Tibial nerve (tissue), 3 donors: ENCODE measurements around the gene PCSK5.

Experiments used
- POLR2A ChIP-seq, 2 donors: fragments of 450-650 bp; IDR thresholded peaks; one replicate each; pipeline ENCODE4 v1.6.1; 2017; ENCODE audit warnings: antibody characterized with exemption in 2 of 2, mild to moderate bottlenecking in 2 of 2, moderate library complexity in 2 of 2
- TF ChIP-seq, protein P1 (sequence below), 5 experiments: fragments of 200-600 bp in 3 of 5; fragments of 450-650 bp in 2 of 5; sonication (generic) in 3 of 5; IDR thresholded peaks; one replicate each; pipeline ENCODE4 v1.5.1; 2016 to 2019; ENCODE audit warnings: antibody characterized with exemption in 5 of 5, mild to moderate bottlenecking in 3 of 5, moderate library complexity in 2 of 5

DNA sequence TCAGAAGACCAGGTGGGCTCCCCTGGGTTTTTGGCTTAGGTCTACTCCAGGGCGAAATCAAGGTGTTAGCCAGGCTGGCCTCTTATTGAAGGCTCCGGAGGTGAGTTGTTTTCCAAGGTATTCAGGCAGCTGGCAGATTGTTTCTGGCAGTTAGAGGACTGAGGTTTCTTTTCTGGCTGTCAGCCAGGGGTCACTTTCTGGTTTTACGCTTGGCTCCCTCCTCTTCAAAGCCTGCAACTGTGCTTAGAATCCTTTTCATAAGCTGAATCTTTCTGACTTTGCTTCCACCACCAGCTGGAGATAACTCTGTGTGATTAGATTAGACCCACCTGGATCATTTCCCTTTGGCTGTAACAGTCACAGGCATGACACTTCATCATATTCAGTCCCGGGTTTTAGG lies 479.1 kb downstream of the PCSK5 start:
- TF ChIP-seq, protein P1, sequence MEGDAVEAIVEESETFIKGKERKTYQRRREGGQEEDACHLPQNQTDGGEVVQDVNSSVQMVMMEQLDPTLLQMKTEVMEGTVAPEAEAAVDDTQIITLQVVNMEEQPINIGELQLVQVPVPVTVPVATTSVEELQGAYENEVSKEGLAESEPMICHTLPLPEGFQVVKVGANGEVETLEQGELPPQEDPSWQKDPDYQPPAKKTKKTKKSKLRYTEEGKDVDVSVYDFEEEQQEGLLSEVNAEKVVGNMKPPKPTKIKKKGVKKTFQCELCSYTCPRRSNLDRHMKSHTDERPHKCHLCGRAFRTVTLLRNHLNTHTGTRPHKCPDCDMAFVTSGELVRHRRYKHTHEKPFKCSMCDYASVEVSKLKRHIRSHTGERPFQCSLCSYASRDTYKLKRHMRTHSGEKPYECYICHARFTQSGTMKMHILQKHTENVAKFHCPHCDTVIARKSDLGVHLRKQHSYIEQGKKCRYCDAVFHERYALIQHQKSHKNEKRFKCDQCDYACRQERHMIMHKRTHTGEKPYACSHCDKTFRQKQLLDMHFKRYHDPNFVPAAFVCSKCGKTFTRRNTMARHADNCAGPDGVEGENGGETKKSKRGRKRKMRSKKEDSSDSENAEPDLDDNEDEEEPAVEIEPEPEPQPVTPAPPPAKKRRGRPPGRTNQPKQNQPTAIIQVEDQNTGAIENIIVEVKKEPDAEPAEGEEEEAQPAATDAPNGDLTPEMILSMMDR (IDR thresholded peaks at IDR 0.05): no peak
- TF ChIP-seq POLR2A (IDR thresholded peaks at IDR 0.05): no peak
